Measurements from ENCODE around the gene CEL. TPM values are rescaled to one million over a fixed set of nuclear protein-coding genes. Genes with fewer than 3 reads are reported as not detected.

The CEL gene
- total RNA-seq, 1 experiment from 2014 or later = 3.6 TPM

DNA sequence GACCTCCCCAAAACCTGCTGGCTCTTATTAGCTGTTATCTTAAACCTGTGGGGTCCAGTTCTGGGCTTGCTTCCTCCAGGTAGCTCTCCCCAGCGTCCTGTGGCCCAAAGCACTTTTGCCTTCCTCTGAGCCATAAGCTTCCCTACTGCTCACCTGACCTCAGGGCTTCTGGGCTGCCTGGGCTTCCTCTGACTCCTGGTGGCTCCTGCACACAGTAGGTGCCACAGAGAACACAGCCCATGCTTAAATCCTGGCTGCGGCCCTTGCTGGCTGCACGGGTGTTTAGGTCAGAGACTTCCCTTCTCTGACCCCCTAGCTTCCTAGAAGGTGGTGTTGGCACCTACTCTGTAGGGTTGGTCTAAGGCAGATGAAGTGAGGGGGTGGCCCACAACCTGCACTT, 56.8 kb downstream of the CEL start:
- Histone ChIP-seq H2BK15ac (ENCODE audit: low read depth, low read length) (no peak overlapping the region), H3K18ac (ENCODE audit: insufficient read length, low read depth, low read length) (no peak overlapping the region), H3K14ac (ENCODE audit: insufficient read depth, low read length) (no peak overlapping the region), H3K27me3 (ENCODE audit: insufficient read depth, low read length) (peaks cover 8% of the 10 kb centered on the region; the same call in 1 of the 2 replicates), H3K4me1 (ENCODE audit: insufficient read depth, low read length) (peaks cover 3% of the 10 kb centered on the region; the same call in 1 of the 2 replicates), H3K9me3 (ENCODE audit: control insufficient read depth, low read depth, low read length) (no peaks in the 10 kb centered on the region), H3K23me2 (ENCODE audit: insufficient read length, low read depth, low read length, poor library complexity, severe bottlenecking) (peaks cover 9% of the 10 kb centered on the region), H2BK5ac (ENCODE audit: insufficient read length, low read length) (no peak overlapping the region), H2AK5ac (ENCODE audit: insufficient read length, low read length) (no peak overlapping the region), H3K56ac (ENCODE audit: insufficient read length, low read depth, low read length) (no peak overlapping the region), H3K79me1 (ENCODE audit: insufficient read depth, low read depth, low read length, poor library complexity, severe bottlenecking) (no peaks in the 10 kb centered on the region), H2BK120ac (ENCODE audit: low read depth, low read length, poor library complexity, severe bottlenecking) (no peak overlapping the region), H3K9ac (ENCODE audit: extremely low read depth, insufficient read length, low read length) (no peak overlapping the region), H2AFZ (ENCODE audit: low read length) (no peak overlapping the region), H2BK20ac (ENCODE audit: low read depth, low read length, poor library complexity, severe bottlenecking) (no peak overlapping the region), H4K8ac (replicated peaks; ENCODE audit: insufficient read length, low read depth, low read length) (no peak overlapping the region), H3K79me2 (ENCODE audit: insufficient read depth, low read length) (no peaks in the 10 kb centered on the region), H4K5ac (ENCODE audit: insufficient read length, low read depth, low read length) (no peak overlapping the region), H4K20me1 (ENCODE audit: control insufficient read depth, insufficient read depth, insufficient read length) (peaks cover 8% of the 10 kb centered on the region), H3K23ac (ENCODE audit: insufficient read length, low read depth, low read length) (no peak overlapping the region), H3K4me2 (ENCODE audit: insufficient read depth, insufficient read length, low read length) (no peak overlapping the region), H3T11ph (ENCODE audit: low read length) (no peak overlapping the region), H2BK12ac (ENCODE audit: insufficient read length, low read depth, low read length) (no peak overlapping the region), H3K4ac (ENCODE audit: low read depth, low read length) (no peak overlapping the region), H4K91ac (ENCODE audit: insufficient read length, low read depth, low read length) (no peak overlapping the region), H3K27ac (ENCODE audit: insufficient read length, low read depth, low read length) (no peak overlapping the region)
- no peak overlapping the region for H3K4me3 Mint-ChIP-seq
- WGBS (ENCODE audit: extremely low coverage, insufficient read length, low lambda C conversion rate) = no CpG with 5 or more reads among the region's 3 CpGs
- TF ChIP-seq, protein P1, sequence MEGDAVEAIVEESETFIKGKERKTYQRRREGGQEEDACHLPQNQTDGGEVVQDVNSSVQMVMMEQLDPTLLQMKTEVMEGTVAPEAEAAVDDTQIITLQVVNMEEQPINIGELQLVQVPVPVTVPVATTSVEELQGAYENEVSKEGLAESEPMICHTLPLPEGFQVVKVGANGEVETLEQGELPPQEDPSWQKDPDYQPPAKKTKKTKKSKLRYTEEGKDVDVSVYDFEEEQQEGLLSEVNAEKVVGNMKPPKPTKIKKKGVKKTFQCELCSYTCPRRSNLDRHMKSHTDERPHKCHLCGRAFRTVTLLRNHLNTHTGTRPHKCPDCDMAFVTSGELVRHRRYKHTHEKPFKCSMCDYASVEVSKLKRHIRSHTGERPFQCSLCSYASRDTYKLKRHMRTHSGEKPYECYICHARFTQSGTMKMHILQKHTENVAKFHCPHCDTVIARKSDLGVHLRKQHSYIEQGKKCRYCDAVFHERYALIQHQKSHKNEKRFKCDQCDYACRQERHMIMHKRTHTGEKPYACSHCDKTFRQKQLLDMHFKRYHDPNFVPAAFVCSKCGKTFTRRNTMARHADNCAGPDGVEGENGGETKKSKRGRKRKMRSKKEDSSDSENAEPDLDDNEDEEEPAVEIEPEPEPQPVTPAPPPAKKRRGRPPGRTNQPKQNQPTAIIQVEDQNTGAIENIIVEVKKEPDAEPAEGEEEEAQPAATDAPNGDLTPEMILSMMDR (conservative IDR thresholded peaks at IDR 0.05) = no peak
- H3K9me3 Mint-ChIP-seq = no peaks in the 10 kb centered on the region
- peaks cover 43% of the 10 kb centered on the region for H3K27me3 Mint-ChIP-seq (ENCODE audit: low read depth)
- H3K27ac Mint-ChIP-seq = no peak overlapping the region; a peak in 1 of 7 replicates
- DNase-seq = no peak
- H3K4me1 Mint-ChIP-seq = peaks cover 11 to 31% of the 10 kb centered on the region in 2 experiments
- no peaks in the 10 kb centered on the region; a peak in 1 of 7 replicates for H3K36me3 Mint-ChIP-seq (ENCODE audit: insufficient read depth in 1 of 3, low read depth in 3 of 3)
